Hepatocyte (in vitro differentiated cells): ENCODE results near the gene MAGOH. TPM values are rescaled to one million over a fixed set of nuclear protein-coding genes. Genes with fewer than 3 reads are reported as not detected.

Experiments used
- DNase-seq: peaks from one replicate; pipeline ENCODE4 v3.0.0-alpha.2; 2016; ENCODE audit warnings: low spot score
- H2AFZ ChIP-seq: fragments of 200-600 bp; sonication (generic); 2 replicates; pipeline ENCODE4 v1.6.0; 2016; ENCODE audit warnings: antibody characterized with exemption, mild to moderate bottlenecking
- H3K27ac ChIP-seq: fragments of 200-600 bp; sonication (generic); 2 replicates; pipeline ENCODE4 v1.5.1; 2016; ENCODE audit warnings: mild to moderate bottlenecking
- H3K27me3 ChIP-seq: fragments of 200-600 bp; sonication (generic); 2 replicates; pipeline ENCODE4 v1.6.1; 2016
- H3K36me3 ChIP-seq: fragments of 200-600 bp; sonication (generic); replicated peaks from 2 replicates; pipeline ENCODE4 v1.5.1; 2016; ENCODE audit warnings: low read depth; ENCODE audit not compliant: insufficient read depth
- H3K4me1 ChIP-seq: fragments of 200-600 bp; sonication (generic); 2 replicates; pipeline ENCODE4 v1.5.1; 2016; ENCODE audit warnings: mild to moderate bottlenecking, moderate library complexity; ENCODE audit not compliant: insufficient read depth
- H3K4me2 ChIP-seq: fragments of 200-600 bp; sonication (generic); 2 replicates; pipeline ENCODE4 v1.6.0; 2016
- H3K4me3 ChIP-seq: fragments of 200-600 bp; sonication (generic); 2 replicates; pipeline ENCODE4 v1.5.1; 2016; ENCODE audit warnings: mild to moderate bottlenecking
- H3K79me2 ChIP-seq: fragments of 200-600 bp; sonication (generic); 2 replicates; pipeline ENCODE4 v1.6.0; 2017; ENCODE audit warnings: mild to moderate bottlenecking
- H3K9me2 ChIP-seq: fragments of 200-600 bp; sonication (generic); replicated peaks from 2 replicates; pipeline ENCODE4 v1.6.0; 2017; ENCODE audit warnings: mild to moderate bottlenecking; ENCODE audit not compliant: insufficient read depth
- H3K9me3 ChIP-seq: fragments of 200-600 bp; sonication (generic); 2 replicates; pipeline ENCODE4 v1.5.1; 2016; ENCODE audit warnings: low read depth, mild to moderate bottlenecking
- H4K20me1 ChIP-seq: fragments of 200-600 bp; sonication (generic); 2 replicates; pipeline ENCODE4 v1.6.0; 2016; ENCODE audit warnings: mild to moderate bottlenecking; ENCODE audit not compliant: insufficient read depth, poor library complexity, severe bottlenecking
- CTCF ChIP-seq: fragments of 200-600 bp; sonication (generic); IDR thresholded peaks from 2 replicates; pipeline ENCODE4 v1.5.1; 2016; ENCODE audit warnings: antibody characterized with exemption, mild to moderate bottlenecking; ENCODE audit not compliant: poor library complexity
- EZH2 ChIP-seq: fragments of 200-600 bp; sonication (generic); IDR thresholded peaks from 2 replicates; pipeline ENCODE4 v1.6.1; 2016; ENCODE audit warnings: antibody characterized with exemption, mild to moderate bottlenecking, borderline replicate concordance
- EZH2phosphoT487 ChIP-seq: fragments of 200-600 bp; sonication (generic); IDR thresholded peaks from one replicate; pipeline ENCODE4 v1.6.1; 2018; ENCODE audit warnings: antibody characterized with exemption, mild to moderate bottlenecking, low read depth, moderate library complexity; ENCODE audit not compliant: unreplicated experiment, severe bottlenecking
- WGBS: methylation state at CpG from one replicate; pipeline ENCODE4 v1.1.6; 2016; ENCODE audit warnings: low lambda C conversion rate; ENCODE audit errors: missing lambda C conversion rate; 5-methylcytosine and 5-hydroxymethylcytosine counted together
- polyA plus RNA-seq: library from polyadenylated mRNA; unstranded; fragments of >200 nt; fragmentation: Nextera tagmentation; extraction: Ambion mirVana; gene quantifications from 2 replicates; pipeline ENCODE4 v1.2.1, GENCODE V29; 2016
- total RNA-seq: library from RNA; depleted of rRNA; stranded (reverse); fragments of >200 nt; gene quantifications from 2 replicates; pipeline ENCODE4 v1.2.3, GENCODE V29; 2014

Gene MAGOH
- total and polyA plus RNA-seq, 2 experiments from 2014 or later = 28.4 to 35.2 TPM

DNA sequence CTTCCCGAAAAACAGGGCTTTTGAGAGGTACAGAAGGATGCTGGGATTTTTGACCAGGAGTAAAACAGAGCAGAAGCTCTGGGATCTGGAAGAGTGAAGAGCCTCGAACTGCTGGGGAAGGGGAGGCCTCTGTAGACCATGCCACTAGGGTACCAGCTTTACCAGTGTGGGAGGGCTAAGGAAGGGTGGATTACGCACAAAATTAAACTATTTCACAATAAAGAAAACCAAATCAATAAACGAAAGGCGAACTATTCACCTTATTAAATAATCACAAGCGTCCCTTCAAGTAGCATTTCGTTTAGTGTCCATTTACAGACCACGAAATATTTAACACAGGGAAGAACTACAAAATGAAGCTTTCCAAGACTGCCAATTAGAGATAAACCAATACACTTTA, 18.6 kb downstream of the MAGOH start:
- peaks cover 12% of the 10 kb centered on the region for H3K4me1 ChIP-seq
- H3K4me3 ChIP-seq = peak overlapping the region; percentile 72
- no peaks in the 10 kb centered on the region for H3K27me3 ChIP-seq
- no peak for DNase-seq
- no peaks in the 10 kb centered on the region for H4K20me1 ChIP-seq
- no peak for TF ChIP-seq EZH2
- TF ChIP-seq CTCF = no peak
- no peak for TF ChIP-seq EZH2phosphoT487
- no peaks in the 10 kb centered on the region for H3K36me3 ChIP-seq
- 33% methylated on average over 8 of the region's 8 CpGs for WGBS
- no peaks in the 10 kb centered on the region for H3K9me2 ChIP-seq
- no peaks in the 10 kb centered on the region for H3K9me3 ChIP-seq
- peak overlapping the region; percentile 80 for H3K4me2 ChIP-seq
- H2AFZ ChIP-seq = peak overlapping the region; percentile 45
- H3K27ac ChIP-seq = peak overlapping the region; percentile 98
- H3K79me2 ChIP-seq = peaks cover 15% of the 10 kb centered on the region

GRCh38 chr1:53218201-53218600, 20.1 kb downstream of the MAGOH start:
- no peak for DNase-seq
- no peak overlapping the region for H3K27ac ChIP-seq
- no peak overlapping the region for H3K4me3 ChIP-seq
- no peak overlapping the region for H2AFZ ChIP-seq
- H3K27me3 ChIP-seq = no peaks in the 10 kb centered on the region
- H3K36me3 ChIP-seq = no peaks in the 10 kb centered on the region
- no peaks in the 10 kb centered on the region for H4K20me1 ChIP-seq
- no peaks in the 10 kb centered on the region for H3K9me3 ChIP-seq
- peaks cover 15% of the 10 kb centered on the region for H3K79me2 ChIP-seq
- TF ChIP-seq CTCF (no peak), EZH2phosphoT487 (no peak), EZH2 (no peak)
- 95% methylated on average over 7 of the region's 7 CpGs for WGBS
- no peaks in the 10 kb centered on the region for H3K9me2 ChIP-seq
- no peak overlapping the region for H3K4me2 ChIP-seq
- H3K4me1 ChIP-seq = peaks cover 12% of the 10 kb centered on the region

GRCh38 chr1:53214376-53214940, 23.9 kb downstream of the MAGOH start:
- H3K79me2 ChIP-seq = peaks cover 14% of the 10 kb centered on the region
- H3K9me3 ChIP-seq = no peaks in the 10 kb centered on the region
- no peak for TF ChIP-seq CTCF
- no peaks in the 10 kb centered on the region for H3K9me2 ChIP-seq
- no peaks in the 10 kb centered on the region for H3K27me3 ChIP-seq
- no peak overlapping the region for H2AFZ ChIP-seq
- H3K27ac ChIP-seq = peak overlapping the region; percentile 31
- H3K4me1 ChIP-seq = peaks cover 5% of the 10 kb centered on the region
- H3K36me3 ChIP-seq = no peaks in the 10 kb centered on the region
- H3K4me2 ChIP-seq = no peak overlapping the region
- no peak overlapping the region for H3K4me3 ChIP-seq
- WGBS = 85% methylated on average over 5 of the region's 5 CpGs
- no peak for DNase-seq
- H4K20me1 ChIP-seq = no peaks in the 10 kb centered on the region

GRCh38 chr1:53210954-53211353, 27.4 kb downstream of the MAGOH start:
- Histone ChIP-seq H3K27me3 (no peaks in the 10 kb centered on the region), H3K4me2 (no peak overlapping the region), H4K20me1 (no peaks in the 10 kb centered on the region), H3K4me3 (no peak overlapping the region), H2AFZ (no peak overlapping the region), H3K79me2 (no peaks in the 10 kb centered on the region), H3K4me1 (no peaks in the 10 kb centered on the region), H3K27ac (no peak overlapping the region), H3K9me3 (no peaks in the 10 kb centered on the region), H3K36me3 (no peaks in the 10 kb centered on the region), H3K9me2 (no peaks in the 10 kb centered on the region)
- DNase-seq = no peak
- 98% methylated on average over 11 of the region's 11 CpGs for WGBS
- no peak for TF ChIP-seq EZH2phosphoT487
- no peak for TF ChIP-seq EZH2
- no peak for TF ChIP-seq CTCF
